HK-2 (cell line): Measurements from ENCODE around the gene ADORA2A.

ENCODE experiments used
- DNase-seq: peaks from one replicate; pipeline ENCODE4 v3.0.0-alpha.2; 2018; ENCODE audit not compliant: unreplicated experiment

Gene ADORA2A

GRCh38 chr22:24418786-24419474, 8.5 kb upstream of the ADORA2A start:
- DNase-seq, result no peak

DNA sequence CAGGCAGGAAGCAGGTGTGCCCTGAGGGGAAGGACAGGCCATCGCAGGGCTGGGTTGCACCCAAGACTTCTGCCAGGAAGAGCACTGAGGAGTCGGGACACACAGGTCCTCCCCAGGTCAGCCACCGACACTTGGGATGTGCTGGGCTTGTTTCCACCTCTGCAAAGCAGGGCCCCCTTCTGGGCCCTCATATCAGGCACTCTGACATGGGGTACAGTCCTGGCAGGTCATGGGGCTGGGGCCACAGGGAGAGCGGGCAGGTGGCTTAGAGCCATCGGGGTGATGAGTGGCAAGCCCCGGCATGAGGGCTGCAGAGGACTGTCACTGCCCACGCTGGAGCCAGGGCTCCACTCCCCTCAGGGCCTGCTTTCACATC, 7.9 kb upstream of the ADORA2A start:
- no peak for DNase-seq

DNA sequence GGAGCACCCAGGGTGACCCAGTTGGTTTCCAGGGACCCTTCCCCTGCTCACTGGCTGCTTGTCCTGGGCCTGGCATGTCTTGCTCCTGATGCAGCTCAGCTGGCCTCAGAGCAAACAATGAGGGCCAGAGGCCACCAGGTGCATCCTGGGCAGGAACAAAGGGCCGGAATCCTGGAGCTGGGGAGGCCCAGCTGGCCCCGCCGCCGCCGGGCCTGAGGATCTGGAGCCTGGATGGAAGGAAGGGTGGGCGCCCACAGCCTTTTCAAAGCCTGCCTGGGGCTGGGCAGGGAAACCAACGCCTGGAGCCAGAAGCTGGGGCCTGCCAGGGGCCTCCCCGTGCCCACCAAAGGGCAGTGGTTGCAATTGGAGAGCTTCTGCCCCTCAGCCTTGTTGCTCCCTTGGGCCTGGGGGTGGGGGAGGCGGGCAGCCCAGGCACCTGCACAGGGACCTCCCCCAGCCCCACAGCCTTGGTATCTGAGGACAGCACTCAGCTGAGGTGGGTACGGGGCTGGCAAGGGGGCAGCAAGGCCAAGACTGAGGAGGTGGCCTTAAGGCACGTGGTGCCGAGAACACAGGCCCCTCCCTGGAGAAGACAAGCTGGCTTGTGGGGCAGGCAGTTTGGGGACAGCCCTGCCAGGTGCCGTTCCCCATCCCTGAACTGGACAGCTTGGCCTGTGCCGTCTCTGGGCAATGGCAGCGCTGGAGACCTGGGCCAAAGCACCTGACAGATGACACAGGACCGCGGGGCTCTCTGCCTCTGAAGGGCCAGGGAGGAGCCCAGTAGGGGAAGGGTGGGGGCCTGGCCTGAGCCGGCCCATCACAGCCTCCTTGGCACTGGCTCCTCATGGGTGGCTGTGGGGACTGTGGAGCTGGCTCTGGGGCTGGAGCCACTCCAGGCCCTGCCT, 7.1 kb upstream of the ADORA2A start:
- DNase-seq, result no peak

DNA sequence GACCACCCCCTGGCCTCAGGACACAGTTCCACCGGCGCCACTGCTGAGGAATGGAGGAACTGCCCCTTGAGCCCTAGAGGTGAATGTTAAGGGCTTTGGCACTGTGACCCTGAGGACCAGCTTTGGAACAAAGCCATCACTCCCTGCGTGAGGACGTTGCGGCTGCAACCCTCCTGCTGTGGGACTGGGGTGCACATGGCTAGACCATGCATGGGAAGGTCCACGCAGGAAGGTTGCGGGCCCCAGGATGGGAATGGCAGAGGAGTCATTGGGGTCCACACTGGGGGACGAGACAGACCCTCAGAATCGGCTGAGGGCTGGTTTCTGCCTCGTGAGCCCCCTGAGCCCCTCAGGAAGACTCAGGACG, 6.4 kb upstream of the ADORA2A start:
- no peak for DNase-seq

GRCh38 chr22:24421428-24421931, 5.9 kb upstream of the ADORA2A start:
- no peak for DNase-seq

DNA sequence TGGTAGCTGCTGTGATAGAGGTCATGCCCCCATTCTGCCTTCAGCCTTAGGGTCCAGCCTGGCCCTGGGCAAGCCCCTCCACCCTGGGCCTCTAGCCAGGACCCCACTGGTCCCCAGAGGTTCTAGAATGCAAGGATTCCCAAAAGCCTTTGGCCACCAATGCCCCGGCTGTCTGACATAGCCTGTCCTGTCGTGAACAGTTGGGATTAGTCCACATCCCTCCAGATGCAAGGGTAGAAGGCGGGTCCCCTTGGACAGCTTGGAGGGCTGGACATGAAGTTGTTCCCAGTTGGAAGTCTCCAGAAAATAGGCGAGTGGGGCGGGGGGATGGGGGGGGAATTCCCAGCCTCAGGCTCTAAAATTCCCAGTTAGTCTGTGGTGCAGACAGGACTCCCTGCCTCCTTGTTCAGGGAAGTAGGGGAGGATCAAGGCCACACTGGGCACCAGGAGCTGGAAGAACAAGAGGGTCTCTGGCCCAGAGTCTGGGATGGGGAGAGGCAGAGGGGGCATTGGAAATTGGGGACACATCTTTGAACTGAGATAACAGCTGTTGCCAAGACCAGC, 5.2 kb upstream of the ADORA2A start:
- no peak for DNase-seq

DNA sequence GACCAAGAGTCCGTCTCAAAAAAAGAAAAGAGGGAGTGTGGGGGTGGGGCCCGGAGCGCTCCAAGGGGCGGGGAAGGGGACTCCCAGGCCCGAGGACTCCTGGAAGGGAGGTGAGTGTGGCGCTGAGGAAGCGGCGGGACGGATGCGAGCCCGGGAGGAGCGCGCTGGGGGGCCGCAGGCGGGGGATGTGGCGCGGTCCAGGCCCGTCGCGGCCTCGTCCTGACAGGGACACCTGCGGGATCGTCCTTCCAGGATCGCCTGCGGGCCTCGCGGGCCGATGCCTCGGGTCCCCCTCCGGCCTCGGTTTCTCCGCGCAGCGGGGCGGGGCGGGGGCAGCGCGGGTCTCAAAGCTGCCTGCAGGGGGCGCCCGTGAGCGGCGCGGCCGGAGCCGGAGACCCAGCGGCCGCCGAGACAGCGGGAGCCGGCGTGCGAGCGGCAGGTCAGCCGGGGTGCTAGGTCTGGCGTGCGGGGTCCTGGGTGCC, 3.8 kb upstream of the ADORA2A start:
- DNase-seq, result peak; percentile 68

DNA sequence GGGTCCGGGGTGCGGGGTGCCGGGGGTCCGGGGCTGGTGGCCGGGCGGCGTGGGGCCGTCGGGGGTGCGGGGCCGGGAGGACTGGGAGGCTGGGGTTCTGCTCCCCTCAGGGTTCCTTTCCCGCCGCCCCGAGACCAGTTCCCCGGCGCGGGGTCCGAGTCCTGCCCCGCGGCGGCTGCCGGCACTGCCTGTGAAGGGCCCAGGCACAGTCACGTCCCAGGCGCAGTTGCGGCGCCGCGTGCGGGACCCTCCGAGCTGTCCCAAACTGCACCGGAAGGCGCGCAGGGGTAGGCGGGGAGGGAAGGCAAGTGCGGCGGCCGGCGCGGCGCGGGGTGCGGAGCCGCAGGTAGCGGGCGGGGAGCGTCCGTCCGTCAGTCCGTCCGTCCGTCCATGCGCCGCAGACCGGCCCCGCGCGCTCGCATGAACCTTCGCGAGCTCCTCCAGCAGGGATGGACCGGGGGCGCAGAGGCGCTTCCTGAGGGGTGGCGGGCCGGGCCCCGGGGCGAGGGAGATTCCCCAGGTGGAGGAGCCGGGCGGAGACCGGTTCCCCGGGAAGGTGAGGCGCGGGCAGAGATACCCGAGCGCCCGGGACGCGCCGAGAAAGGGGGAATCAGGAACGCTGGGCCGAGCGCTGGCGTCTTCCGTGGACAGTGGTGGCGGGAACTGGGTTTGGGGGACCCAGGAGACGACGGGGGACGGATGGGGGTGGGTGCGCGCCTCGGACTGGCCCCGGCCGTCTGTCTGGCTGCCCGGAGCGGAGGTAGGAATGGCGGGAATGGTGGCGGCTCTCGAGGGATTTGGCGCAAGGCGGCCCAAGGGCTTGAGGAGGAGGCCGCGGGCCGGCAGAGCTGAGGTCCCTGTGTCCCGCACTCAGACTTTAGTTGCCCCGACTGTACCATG, 3.1 kb upstream of the ADORA2A start:
- DNase-seq, result peak; percentile 43

- no peak for DNase-seq
Observed at GRCh38 chr22:24424901-24425775, 2.3 kb upstream of the ADORA2A start.

DNA sequence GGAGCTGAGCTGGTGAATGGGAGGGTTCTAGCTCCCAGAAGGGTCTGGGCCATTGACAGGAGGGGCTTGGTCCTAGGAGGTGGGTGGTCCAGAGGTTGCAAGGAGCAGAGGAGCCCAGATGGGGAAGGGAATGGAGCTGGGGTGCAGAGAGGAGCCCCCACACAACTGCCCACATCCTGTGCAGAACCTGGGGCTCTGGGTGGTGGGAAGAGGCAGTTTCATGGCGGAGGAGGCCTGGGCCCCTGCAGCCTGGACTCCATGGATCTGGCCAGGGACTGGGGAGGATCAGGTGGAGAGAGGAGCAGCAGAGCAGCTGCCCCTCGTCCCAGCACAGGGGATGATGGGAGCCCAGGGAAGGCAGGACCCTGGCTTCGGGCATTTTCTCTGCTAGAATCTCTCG, 963 bp upstream of the ADORA2A start:
- DNase-seq, result no peak

DNA sequence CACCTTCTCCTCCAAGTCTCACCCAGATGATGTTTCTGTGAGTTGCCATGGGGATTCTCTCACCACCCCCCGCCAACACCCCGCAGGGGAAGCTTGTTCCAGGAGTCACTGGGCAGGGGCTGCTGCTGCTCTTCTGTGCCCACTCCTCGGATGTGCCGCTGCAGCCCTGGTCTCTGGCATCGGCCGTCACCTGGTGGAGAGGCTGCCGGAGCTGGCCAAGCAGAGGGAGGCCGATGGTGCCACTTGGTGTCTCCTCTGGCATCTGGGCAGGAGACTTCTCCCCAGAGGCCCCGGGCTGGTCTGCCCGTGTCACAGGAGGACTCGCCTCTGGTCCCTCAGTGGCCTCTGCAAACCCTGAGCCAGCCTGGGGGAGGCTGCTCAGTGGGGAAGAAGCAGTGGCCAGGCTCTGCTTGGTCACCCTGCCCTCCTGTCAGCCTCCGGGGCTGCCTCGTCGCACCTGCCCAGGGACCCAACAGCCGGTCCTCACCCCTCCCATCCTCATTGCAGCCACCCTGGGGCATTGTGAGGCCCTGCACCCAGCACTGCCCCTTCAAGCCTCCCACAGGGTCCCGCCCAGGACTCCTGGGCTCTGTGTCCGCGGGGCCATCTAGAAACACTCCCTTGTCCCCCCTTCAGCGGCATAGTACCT, 424 bp upstream of the ADORA2A start:
- no peak for DNase-seq

- DNase-seq, result no peak
Observed at GRCh38 chr22:24428751-24429410, 1.5 kb downstream of the ADORA2A start.

DNA sequence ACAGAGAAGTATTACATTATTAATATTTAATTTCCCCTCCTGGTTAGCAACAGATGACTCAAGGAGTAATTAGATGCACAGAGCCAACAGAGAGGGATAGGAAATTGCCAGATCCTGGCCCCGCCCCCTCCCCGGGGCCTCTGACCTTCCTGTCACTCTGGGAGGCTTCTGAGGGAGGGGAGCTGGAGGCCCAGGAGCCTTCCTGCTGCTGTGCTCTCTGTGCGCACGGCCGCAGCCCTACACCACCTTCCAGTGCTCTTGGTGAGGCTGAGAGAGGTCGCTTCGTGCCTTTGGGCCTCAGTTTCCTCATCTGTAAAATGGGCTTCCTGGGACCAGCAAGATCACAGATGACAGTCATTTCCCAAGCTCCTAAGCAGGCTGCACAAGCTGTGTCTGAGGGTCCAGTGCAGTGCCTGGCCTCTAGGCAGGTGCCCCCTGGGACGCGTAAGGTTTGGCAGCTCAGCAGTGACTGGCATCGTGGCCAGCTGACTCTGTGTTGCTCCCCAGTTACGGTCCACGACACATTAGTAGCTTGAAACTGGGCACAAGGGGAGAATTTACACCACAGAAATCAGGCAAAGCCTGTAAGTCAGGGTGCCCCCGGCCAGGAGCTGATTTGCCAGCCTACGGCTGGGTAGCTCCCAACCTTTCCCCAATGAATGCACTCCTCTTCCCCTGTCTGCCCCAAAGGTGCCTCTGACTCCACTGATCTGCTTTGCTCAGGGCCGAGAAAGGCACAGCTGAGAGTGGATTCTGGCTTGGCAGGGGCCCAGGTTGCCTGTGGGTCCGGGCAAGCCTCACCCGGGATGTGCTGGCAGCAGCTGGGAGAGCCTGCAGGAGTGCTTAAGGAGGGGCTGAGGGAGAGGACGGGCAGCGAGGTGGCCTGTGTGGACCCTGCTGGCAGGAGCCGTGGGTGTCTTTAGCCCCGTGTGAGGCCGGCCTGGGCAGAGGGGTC, 2.3 kb downstream of the ADORA2A start:
- no peak for DNase-seq

- DNase-seq, result no peak
Observed at GRCh38 chr22:24430431-24431308, 3.3 kb downstream of the ADORA2A start.

GRCh38 chr22:24431309-24432034, 4.1 kb downstream of the ADORA2A start:
- no peak for DNase-seq

GRCh38 chr22:24432059-24432853, 4.9 kb downstream of the ADORA2A start:
- DNase-seq, result peak; percentile 58
